HG02870 (cell line): ENCODE measurements around the gene MLXIP.
"Not testable (repeated sequence)": the region's sequence is repeated elsewhere in the genome, so short reads cannot be mapped to it uniquely, and the experiment has no call there.

Experiments
- ATAC-seq: cut with Tn5 transposase; IDR thresholded peaks from one replicate; pipeline ENCODE4 v1.9.1; 2021; ENCODE audit warnings: mild to moderate bottlenecking, moderate library complexity; ENCODE audit not compliant: unreplicated experiment

MLXIP gene

GRCh38 chr12:122078141-122079032 lies at the start of gene MLXIP:
Gene MLXIP (plus strand): TSS chr12:122078756. CDS start chr12:122078854, 98 bp downstream.
- peak; percentile 73 for ATAC-seq

GRCh38 chr12:122028905-122029560 lies 49.5 kb upstream of the MLXIP start:
- ATAC-seq, result no peak

- ATAC-seq, result no peak
Measured at GRCh38 chr12:122029620-122030423, 48.7 kb upstream of the MLXIP start.

- no peak for ATAC-seq
Measured at GRCh38 chr12:122030424-122031035, 48.0 kb upstream of the MLXIP start.

- no peak for ATAC-seq
Measured at GRCh38 chr12:122031342-122032216, 47.0 kb upstream of the MLXIP start.

GRCh38 chr12:122032580-122032979 lies 46.0 kb upstream of the MLXIP start:
- no peak for ATAC-seq

GRCh38 chr12:122035292-122035691 lies 43.3 kb upstream of the MLXIP start:
- ATAC-seq, result no peak

GRCh38 chr12:122036153-122036552 lies 42.4 kb upstream of the MLXIP start:
- ATAC-seq, result no peak

GRCh38 chr12:122040579-122041386 lies 37.8 kb upstream of the MLXIP start:
- ATAC-seq, result no peak

- ATAC-seq, result not testable (repeated sequence)
Measured at GRCh38 chr12:122041458-122041857, 37.1 kb upstream of the MLXIP start.

- ATAC-seq, result no peak
Measured at GRCh38 chr12:122042910-122043309, 35.6 kb upstream of the MLXIP start.

GRCh38 chr12:122043476-122043875 lies 35.1 kb upstream of the MLXIP start:
- no peak for ATAC-seq

- ATAC-seq, result no peak
Measured at GRCh38 chr12:122045262-122045661, 33.3 kb upstream of the MLXIP start.

GRCh38 chr12:122046145-122046544 lies 32.4 kb upstream of the MLXIP start:
- no peak for ATAC-seq

- ATAC-seq, result no peak
Measured at GRCh38 chr12:122048151-122048550, 30.4 kb upstream of the MLXIP start.

GRCh38 chr12:122049827-122050226 lies 28.7 kb upstream of the MLXIP start:
- ATAC-seq, result no peak

GRCh38 chr12:122050706-122051105 lies 27.9 kb upstream of the MLXIP start:
- ATAC-seq, result no peak

GRCh38 chr12:122051231-122051876 lies 27.2 kb upstream of the MLXIP start:
- no peak for ATAC-seq

GRCh38 chr12:122052285-122052684 lies 26.3 kb upstream of the MLXIP start:
- no peak for ATAC-seq
